Left ventricle myocardium inferior (tissue), 1 donor: ENCODE measurements around the gene ATP5MK. TPM values are rescaled to one million over a fixed set of nuclear protein-coding genes. Genes with fewer than 3 reads are reported as not detected.

Source experiments
- DNase-seq: peaks from one replicate; pipeline ENCODE4 v3.0.0-alpha.2; 2020
- H3K27ac ChIP-seq: fragments of 200-600 bp; replicated peaks from 2 replicates; pipeline ENCODE4 v1.8.0; 2021
- H3K27me3 ChIP-seq: fragments of 200-600 bp; 2 replicates; pipeline ENCODE4 v1.8.0; 2021; ENCODE audit warnings: low read depth
- H3K36me3 ChIP-seq: fragments of 200-600 bp; 2 replicates; pipeline ENCODE4 v1.8.0; 2021
- H3K4me1 ChIP-seq: fragments of 200-600 bp; 2 replicates; pipeline ENCODE4 v1.8.0; 2021
- H3K4me3 ChIP-seq: fragments of 200-600 bp; 2 replicates; pipeline ENCODE4 v1.8.0; 2021; ENCODE audit warnings: mild to moderate bottlenecking, moderate library complexity
- H3K9me3 ChIP-seq: fragments of 200-600 bp; replicated peaks from 2 replicates; pipeline ENCODE4 v1.8.0; 2021
- CTCF ChIP-seq: fragments of 200-600 bp; IDR thresholded peaks from 2 replicates; pipeline ENCODE4 v1.8.0; 2021; ENCODE audit warnings: antibody characterized with exemption, mild to moderate bottlenecking, borderline replicate concordance
- intact Hi-C: fragments of 100-400 bp; cut with micrococcal nuclease; formaldehyde crosslinking; loops from one replicate; pipeline ENCODE4 v1.11.0; 2022
- total RNA-seq: library from RNA; stranded (reverse); fragmentation: NEBNext Ultra II Directional; extraction: Animal tissue kit (Norgen Biotek cat#: 25700); gene quantifications from one replicate; pipeline ENCODE4 v1.2.1, GENCODE V29; 2021
- donor health status: DM: no; HTN: yes; CAD: no; lungs with severe emphysema.

ATP5MK gene
- total RNA-seq, 1 donor from 2014 or later, result 1,231 TPM

- intact Hi-C loops, result no loop called here
- H3K4me1 ChIP-seq, result peaks cover 8% of the 10 kb centered on the region
- no peaks in the 10 kb centered on the region for H3K9me3 ChIP-seq
Measured at GRCh38 chr10:103429647-103430046, 33.4 kb upstream of the ATP5MK start.

GRCh38 chr10:103428989-103429643, 32.8 kb upstream of the ATP5MK start:
- Histone ChIP-seq H3K27me3 (no peaks in the 10 kb centered on the region), H3K9me3 (no peaks in the 10 kb centered on the region), H3K4me3 (no peak overlapping the region), H3K27ac (no peak overlapping the region), H3K36me3 (peaks cover 86% of the 10 kb centered on the region), H3K4me1 (peaks cover 2% of the 10 kb centered on the region)
- intact Hi-C loops, result no loop called here
- DNase-seq, result no peak
- TF ChIP-seq CTCF, result no peak

More at GRCh38 chr10:103429647-103430046, 33.4 kb upstream of the ATP5MK start:
- TF ChIP-seq CTCF, result no peak
- peaks cover 86% of the 10 kb centered on the region for H3K36me3 ChIP-seq
- no peak overlapping the region for H3K4me3 ChIP-seq
- no peaks in the 10 kb centered on the region for H3K27me3 ChIP-seq
- no peak for DNase-seq
- H3K27ac ChIP-seq, result no peak overlapping the region

DNA sequence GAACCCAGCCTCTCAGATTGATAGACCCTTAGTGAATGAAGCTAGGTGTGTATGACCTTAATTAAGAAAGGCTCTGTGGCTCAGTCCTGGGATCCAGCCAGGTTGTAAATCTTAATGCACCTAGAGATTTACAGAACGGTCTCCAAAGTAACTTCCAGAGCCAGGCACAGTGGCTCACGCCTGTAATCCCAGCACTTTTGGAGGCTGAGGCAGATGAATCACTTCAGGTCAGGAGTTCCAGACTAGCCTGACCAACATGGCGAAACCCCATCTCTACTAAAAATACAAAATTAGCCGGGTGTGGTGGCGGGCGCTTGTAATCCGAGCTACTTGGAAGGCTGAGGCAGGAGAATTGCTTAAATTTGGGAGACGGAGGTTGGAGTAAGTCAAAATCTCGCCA, 31.6 kb upstream of the ATP5MK start:
- Histone ChIP-seq H3K4me1 (no peaks in the 10 kb centered on the region), H3K27me3 (no peaks in the 10 kb centered on the region), H3K4me3 (no peak overlapping the region), H3K36me3 (peaks cover 87% of the 10 kb centered on the region), H3K9me3 (no peaks in the 10 kb centered on the region), H3K27ac (no peak overlapping the region)
- no peak for DNase-seq
- intact Hi-C loops, result no loop called here
- no peak for TF ChIP-seq CTCF

- H3K4me1 ChIP-seq, result no peaks in the 10 kb centered on the region
- peaks cover 95% of the 10 kb centered on the region for H3K36me3 ChIP-seq
- no peak overlapping the region for H3K4me3 ChIP-seq
- H3K27ac ChIP-seq, result no peak overlapping the region
- no peak for DNase-seq
- intact Hi-C loops, result no loop called here
- H3K9me3 ChIP-seq, result no peaks in the 10 kb centered on the region
- no peaks in the 10 kb centered on the region for H3K27me3 ChIP-seq
- TF ChIP-seq CTCF, result no peak
Measured at GRCh38 chr10:103423748-103424147, 27.5 kb upstream of the ATP5MK start.

GRCh38 chr10:103419101-103419500, 22.8 kb upstream of the ATP5MK start:
- Histone ChIP-seq H3K9me3 (no peaks in the 10 kb centered on the region), H3K27ac (no peak overlapping the region), H3K27me3 (no peaks in the 10 kb centered on the region), H3K4me1 (no peaks in the 10 kb centered on the region), H3K36me3 (peaks cover 93% of the 10 kb centered on the region), H3K4me3 (no peak overlapping the region)
- DNase-seq, result no peak
- intact Hi-C loops, result no loop called here
- no peak for TF ChIP-seq CTCF
